GM04503 (cell line): ENCODE measurements around the gene SUSD3.

ENCODE experiments used
- DNase-seq: peaks from one replicate; pipeline ENCODE4 v3.0.0-alpha.2; 2012; ENCODE audit warnings: low read depth

The SUSD3 gene

GRCh38 chr9:93125331-93125894, 66.9 kb downstream of the SUSD3 start:
- no peak for DNase-seq

GRCh38 chr9:93126151-93126781, 67.8 kb downstream of the SUSD3 start:
- DNase-seq: no peak

- DNase-seq: no peak
Observed at GRCh38 chr9:93126825-93127368, 68.4 kb downstream of the SUSD3 start.

GRCh38 chr9:93127395-93127911, 69.0 kb downstream of the SUSD3 start:
- DNase-seq: no peak

- DNase-seq: no peak
Observed at GRCh38 chr9:93128011-93128714, 69.7 kb downstream of the SUSD3 start.

- no peak for DNase-seq
Observed at GRCh38 chr9:93128715-93129224, 70.3 kb downstream of the SUSD3 start.

GRCh38 chr9:93129286-93129685, 70.8 kb downstream of the SUSD3 start:
- DNase-seq: no peak

GRCh38 chr9:93129691-93130500, 71.4 kb downstream of the SUSD3 start:
- DNase-seq: no peak

GRCh38 chr9:93130861-93131481, 72.5 kb downstream of the SUSD3 start:
- no peak for DNase-seq

GRCh38 chr9:93131599-93132286, 73.2 kb downstream of the SUSD3 start:
- no peak for DNase-seq

- DNase-seq: peak; percentile 38
Observed at GRCh38 chr9:93132287-93132927, 73.9 kb downstream of the SUSD3 start.

- DNase-seq: peak; percentile 32
Observed at GRCh38 chr9:93132946-93133680, 74.6 kb downstream of the SUSD3 start.

GRCh38 chr9:93133681-93134014, 75.1 kb downstream of the SUSD3 start:
- DNase-seq: no peak

GRCh38 chr9:93134015-93134739, 75.7 kb downstream of the SUSD3 start, which contains the start of gene NINJ1:
TSS of gene NINJ1 (minus strand) at chr9:93134251. CDS start at chr9:93134217, 34 bp downstream.
- DNase-seq: peak; percentile 22
